ENCODE results near the gene AMD1.
"Not testable (repeated sequence)": the region's sequence is repeated elsewhere in the genome, so short reads cannot be mapped to it uniquely, and the experiment has no call there.

The AMD1 gene

DNA sequence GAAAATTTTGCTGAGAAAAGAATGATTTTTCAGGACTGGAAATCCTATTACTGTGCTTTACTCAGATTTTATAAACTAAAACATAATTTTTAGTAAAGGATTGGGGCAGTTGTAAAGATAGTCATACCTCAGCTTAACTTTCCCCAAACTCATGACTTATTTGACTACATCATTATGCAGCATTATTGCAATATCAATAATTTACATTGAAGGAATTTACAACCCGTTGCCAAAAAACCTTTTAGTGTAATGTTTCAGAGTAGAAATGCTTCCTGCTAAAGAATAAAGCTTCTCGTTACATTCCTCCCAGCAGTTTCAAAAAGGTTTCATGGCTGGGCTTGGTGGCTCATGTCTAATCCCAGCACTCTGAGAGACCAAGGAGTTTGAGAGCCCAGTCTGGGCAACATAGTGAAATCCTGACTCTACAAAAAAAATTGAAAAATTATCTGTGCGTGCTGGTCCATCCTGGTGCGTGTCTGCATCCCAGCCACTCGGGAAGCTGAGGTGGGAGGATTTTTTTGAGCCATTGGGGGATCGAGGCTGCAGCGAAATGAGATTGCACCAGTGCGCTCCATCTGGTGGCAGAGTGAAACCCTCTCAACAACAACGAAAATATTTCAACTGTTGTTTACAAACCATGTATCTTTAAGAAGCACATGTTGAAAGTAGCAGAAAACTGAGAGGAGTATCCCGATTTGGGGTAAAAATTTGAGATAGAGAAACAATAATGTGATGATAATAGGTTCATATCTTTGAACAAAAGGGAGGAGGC is 4.4 kb downstream of the AMD1 start:
- DNase-seq = peak; percentile 40

DNA sequence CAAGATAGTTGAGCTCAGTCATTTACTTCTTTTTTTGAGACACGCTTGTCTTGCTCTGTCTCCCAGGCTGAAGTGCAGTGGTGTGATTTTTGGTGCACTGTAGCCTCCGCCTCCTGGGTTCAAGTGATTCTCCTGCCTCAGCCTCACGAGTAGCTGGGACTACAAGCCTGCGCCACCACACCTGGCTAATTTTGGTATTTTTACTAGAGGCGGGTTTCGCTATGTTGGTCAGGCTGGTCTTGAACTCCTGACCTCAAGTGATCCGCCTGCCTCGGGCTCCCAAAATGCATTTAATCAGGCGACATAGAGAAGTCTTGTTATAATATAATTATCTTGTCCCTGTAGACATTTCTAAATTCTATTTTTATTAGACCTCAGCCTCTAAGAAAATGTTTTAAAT is 6.1 kb downstream of the AMD1 start:
- DNase-seq = no peak

DNA sequence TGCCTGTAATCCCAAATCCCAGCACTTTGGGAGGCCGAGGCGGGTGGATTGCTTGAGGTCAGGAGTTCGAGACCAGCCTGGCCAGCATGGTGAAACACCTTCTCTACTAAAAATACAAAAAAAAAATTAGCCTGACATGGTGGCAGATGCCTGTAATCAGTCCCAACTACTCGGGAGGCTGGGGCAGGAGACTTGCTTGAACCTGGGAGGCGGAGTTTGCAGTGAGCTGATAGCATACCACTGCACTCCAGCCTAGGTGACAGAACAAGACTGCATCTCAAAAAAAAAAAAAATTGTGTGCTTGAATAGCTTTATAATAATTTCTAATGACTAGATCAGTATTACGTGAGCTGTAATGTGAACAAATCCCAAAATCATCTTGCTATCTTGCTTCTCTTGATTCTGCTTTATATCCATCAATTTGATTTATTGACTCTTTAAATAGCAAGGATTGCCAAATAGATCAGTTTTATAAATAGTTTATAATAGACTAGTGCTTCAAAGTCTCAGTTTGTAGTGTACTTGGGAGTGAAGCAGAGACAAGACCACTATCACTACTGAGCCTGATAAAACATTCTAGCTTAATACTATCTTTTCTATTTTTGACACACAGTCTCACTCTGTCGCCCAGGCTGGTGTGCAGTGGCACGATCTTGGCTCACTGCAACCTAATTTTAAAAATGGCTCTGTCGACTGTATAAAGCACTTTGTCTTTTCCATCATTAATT is 7.1 kb downstream of the AMD1 start:
- DNase-seq = no peak

DNA sequence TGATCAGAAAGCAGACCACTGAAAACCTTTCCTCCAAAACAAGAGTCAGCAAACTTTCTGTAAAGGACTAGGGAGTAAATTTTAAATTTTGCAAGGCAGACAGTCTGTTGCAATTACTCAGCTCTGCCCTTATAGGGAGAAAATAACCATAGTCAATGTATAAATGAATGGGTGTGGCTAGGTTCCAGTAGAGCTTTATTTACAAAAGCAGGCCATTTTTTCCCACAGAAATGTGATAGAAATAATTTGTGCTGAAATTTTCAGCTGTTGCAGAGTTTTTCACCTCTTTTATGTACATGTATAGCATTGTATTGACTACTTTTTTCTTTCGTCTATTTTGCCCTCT is 7.7 kb downstream of the AMD1 start:
- DNase-seq = no peak

DNA sequence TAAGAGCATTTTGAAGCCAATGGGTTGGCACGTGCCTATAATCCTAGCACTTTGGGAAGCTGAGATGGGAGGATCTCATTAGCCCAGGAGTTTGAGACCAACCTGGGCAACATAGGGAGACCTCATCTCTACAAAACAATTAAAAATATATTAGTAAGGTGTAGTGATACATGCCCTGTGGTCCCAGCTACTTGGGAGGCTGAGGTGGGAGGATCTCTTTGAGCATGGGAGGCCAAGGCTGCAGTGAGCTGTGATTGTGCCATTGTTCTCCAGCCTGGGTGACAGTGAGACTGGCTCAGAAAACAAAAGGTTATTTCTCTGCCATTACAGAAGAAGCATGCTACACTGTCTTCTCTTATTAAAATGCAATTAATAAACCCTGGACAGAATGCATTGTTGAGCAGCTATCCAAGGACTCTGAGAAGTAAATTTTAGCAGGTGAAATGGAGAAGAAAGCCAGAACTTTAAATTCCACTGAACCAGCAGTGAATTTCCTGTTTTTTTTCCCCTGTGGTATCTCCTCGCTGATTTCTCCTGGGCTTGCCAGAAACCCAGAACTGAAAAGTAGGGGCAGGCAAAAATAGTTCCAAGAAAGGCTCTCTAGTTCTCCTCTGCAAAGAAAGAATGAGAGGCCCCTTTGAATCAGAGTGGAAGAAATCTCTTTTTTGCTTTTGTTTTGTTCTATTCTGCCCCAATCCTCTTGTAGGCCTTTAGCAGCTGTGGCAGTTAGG is 8.4 kb downstream of the AMD1 start:
- DNase-seq = no peak

DNA sequence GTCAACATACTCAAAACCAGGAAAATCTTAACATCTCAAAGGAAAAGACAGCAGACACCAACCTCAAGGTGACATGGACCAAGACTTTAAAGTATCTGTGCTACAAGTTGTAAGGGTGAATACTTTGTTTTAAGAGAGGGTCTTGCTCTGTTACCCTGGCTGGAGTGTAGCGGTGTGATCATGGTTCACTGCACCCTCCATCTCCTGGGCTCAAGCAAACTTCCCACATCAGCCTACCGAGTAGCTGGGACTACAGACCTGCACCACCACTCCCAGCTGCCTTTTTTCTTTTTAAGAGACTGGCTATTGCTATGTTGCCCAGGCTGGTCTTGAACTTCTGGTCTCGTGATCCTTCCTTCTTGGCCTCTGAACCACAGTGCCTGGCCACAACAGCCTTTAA is 9.7 kb downstream of the AMD1 start:
- DNase-seq = no peak

DNA sequence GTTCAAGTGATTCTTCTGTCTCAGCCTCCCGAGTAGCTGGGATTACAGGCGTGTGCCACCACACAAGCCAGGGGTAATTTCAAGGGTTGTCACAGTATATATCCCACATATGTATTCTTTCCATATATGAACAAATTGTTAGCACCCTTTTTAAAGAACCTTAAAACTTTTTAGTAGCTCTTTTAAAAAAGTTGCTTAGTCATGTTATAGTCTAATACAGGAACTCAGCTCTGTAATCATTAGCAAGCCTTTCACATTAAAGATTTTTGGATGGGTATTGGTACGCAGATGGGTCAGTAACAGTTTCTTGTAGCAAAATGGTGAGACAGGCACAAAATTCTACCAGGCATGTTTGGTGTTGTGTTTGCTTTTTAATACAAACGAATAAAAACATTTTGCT is 10.9 kb downstream of the AMD1 start:
- DNase-seq = no peak

DNA sequence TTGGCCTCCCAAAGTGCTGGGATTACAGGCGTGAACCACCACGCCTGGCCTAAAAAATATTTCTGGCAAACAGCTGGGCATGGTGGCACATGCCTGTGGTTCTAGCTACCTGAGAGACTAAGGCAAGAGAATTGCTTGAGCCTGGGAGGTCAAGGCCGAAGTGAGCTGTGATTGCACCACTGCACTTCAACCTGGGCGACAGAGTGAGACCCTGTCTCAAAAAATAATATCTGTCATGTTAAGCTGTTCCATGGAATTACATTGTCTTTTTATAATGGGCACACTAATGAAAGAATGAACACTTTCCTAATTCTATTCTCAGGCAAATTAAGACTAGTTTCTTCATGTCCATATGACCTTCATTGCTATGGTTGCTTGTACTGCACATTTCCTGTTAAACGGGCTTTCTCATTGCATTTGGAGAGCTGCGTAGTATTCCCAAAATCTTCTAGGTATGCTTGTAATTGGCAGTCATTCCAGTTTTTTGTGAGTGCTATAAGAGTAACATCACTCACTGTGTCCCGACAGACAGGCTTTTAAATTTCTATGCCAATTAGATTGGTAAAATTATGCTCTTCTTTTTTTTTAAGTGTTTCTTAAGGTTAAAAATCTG is 12.1 kb downstream of the AMD1 start:
- no peak for DNase-seq

DNA sequence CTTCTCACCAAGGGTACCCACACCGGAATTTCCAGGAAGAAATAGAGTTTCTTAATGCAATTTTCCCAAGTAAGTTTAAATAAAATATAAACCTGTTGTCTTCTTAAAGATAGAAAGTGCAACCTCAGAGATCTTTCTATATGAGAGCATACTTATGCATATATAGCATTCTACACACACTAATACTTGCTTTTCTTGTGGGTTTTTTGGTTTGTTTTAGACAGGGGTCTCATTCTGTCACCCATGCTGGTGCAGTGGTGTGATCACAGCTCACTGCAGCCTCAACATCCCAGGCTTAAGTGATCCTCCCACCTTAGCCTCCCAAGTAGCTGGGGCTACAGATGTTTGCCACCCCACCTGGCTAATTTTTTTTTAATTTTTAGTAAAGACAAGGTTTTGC is 15.7 kb downstream of the AMD1 start:
- no peak for DNase-seq

DNA sequence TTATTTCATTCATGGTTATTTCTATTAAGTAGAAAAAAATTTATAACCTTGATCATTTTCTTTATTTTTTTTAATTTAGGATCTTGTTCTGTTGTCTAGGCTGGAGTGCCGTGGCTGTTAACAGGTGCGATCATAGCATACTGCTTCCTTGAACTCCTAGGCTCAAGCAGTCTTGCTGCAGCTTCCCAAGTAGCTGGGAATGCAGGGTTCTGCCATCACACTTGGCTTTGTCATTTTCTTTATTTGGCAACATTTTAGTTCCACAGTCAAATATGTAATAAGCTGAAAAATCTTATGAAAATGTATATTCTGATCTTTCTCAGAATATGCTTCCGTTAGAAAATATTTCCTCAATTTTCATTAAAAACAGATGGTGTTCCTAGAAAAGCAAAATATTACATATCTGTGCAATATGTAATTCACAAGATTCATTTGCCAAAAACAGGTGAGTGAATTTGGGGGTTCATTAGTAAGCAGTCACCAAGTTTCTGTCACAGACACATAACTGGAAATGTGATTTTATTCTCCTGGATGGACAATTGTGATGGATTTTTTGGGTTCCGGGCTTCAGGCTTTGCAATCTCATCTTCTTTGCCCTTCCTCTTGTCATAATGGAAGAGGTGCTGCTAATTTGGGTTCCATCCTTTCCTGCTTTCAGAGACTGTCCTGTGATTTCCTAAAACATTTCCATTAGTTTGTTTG is 21.5 kb downstream of the AMD1 start:
- no peak for DNase-seq

DNA sequence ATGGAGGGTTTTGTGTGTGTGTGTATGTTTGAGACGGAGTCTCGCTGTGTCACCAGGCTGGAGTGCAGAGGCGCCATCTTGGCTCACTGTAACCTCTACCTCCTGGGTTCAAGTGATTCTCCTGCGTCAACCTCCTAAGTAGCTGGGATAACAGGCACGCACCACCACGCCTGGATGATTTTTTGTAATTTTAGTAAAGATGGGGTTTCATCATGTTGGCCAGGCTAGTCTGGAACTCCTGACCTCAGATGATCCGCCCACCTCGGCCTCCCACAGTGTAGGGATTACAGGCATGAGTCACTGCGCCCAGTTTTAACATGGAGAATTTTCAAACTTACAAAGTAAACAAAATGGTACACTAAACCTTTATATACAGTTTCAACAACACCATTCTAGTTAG is 22.8 kb downstream of the AMD1 start:
- no peak for DNase-seq

DNA sequence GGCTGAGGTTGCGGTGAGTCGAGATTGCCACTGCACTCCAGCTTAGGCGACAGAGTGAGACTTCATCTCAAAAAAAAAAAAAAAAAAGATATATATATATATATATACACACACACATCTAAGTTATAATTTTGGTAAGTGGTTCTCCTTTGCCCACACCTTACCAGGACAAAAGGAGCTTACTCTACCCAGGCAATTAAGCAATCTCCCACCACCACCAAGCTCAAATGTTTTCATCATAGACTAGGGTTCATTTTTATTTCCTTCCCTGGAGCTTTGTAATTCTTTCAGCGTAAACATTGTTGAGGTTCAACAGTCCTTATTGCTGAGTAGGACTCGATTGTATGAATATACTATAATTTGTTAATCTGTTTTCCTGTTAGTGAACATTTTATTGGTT is 23.5 kb downstream of the AMD1 start:
- no peak for DNase-seq

DNA sequence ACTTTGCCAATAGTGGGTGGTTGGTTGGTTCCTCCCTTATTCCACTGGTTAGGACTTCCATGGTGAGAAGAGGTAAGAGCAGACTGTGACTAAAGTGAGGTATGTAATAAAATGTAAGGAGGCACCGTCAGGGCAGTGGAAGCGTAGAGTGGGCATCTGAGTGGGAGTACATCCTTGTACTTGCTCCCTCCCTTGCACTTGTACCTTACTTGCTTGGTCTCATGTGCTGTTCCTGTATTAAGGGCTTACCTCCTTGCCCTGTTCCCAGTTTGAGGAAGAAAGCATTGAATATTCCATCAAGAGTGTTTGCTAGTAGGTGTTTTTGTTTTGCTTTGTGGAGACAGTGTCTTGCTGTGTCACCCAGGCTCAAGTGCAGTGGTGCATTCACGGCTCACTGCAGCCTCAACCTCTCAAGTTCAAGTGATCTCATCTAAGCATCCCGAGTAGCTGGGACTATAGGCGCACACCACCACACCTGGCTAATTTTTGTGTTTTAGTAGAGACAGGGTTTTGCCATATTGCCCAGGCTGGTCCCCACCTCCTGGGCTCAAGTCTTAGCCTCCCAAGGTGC is 25.5 kb downstream of the AMD1 start:
- DNase-seq = no peak

DNA sequence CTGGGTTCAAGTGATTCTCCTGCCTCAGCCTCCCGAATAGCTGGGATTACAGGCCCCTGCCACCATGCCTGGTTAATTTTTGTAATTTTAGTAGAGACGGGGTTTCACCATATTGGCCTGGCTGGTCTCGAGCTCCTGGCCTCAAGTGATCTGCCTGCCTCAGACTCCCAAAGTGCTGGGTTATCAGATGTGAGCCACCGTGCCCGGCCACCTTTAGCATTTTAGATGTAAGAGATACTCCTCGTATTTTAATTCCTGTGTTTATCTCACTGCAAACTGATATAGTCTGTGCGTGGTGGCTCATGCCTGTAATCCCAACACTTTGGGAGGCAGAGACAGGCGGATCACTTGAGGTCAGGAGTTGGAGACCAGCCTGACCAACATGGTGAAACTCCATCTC is 27.0 kb downstream of the AMD1 start:
- not testable (repeated sequence) for DNase-seq

DNA sequence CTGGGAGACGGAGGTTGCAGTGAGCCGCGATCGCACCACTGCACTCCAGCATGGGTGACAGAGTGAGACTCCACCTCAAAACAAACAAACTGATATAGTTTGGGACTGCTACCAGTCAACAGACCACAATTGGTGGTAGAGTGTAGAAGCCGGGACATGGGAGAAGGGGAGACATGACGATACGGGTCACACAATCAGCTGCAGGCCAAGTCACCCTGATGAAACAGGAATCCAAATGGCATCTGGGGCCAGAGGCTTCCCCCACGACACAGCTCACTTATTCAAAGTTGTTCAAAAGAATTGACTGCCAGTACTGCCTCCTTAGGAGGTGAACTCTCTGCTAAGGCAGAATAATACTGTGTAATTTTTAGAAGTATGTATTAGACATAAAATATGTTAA is 27.5 kb downstream of the AMD1 start:
- no peak for DNase-seq

DNA sequence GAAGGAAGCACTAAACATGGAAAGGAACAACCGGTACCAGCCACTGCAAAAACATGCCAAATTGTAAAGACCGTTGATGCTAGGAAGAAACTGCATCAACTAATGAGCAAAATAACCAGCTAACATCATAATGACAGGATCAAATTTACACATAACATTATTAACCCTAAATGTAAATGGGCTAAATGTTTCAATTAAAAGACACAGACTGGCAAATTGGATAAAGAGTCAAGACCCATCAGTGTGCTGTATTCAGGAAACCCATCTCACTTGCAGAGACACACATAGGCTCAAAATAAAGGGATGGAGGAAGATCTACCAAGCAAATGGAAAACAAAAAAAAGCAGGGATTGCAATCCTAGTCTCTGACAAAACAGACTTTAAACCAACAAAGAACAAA is 31.7 kb downstream of the AMD1 start:
- not testable (repeated sequence) for DNase-seq

DNA sequence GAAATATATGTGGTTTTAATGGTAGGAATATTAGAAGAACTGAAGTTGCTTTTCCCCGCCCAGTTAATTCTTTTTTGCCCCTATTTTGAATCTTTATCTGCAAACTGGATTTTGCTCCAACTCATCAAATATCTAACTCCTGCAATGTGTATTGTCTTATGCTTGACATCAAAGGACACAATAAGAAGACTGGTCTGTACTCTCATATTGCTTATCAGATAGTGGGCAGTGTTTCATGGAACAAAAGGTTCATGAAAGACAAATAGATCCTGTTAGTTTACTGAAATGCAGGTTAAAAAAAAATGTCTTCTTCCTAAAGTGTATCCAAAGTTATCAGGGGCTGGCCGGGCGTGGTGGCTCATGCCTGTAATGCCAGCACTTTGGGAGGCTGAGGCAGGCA is 56.2 kb downstream of the AMD1 start:
- no peak for DNase-seq

DNA sequence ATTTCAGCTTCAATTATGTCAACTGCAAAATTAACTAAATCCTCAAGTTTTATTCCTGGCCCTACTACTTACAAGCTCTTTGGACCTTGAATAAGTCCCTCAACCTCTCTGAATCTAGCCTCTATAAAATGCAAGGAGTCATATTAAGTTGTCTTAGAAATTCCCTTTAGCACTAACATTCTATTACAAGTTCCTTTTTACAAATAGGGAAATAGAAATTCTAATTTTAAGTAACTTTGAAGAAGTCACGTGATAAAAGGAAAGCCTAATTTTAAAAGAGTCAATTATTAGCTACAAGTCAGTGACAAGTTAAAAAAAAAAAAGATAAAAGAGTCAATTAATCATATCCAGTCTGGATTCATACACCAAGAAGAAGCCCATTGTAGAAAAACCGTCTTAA is 59.3 kb downstream of the AMD1 start:
- no peak for DNase-seq

DNA sequence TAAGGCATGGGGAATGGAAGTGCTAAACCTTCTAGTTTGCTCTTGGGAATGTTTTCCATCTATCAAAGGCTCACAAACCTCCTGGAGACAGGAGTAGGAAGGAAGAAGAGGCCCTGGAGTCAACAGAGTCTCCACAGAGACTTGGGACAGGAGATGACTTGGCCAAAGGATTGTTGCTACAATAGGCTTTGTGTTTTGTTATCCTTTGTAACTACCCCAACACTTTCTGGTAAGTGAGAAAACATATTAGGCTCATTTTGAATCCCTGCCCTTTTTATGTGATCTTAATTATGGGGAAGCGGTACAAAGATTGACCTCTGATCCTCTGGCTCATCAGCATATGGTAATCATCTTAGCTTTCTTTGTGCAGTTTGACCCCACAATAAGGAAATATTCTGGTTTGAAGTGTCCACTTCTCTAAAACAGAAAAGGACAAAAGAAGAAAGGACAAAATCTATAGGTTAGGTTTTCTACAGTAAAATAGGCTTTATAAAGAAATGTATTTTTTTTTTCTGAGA is 59.9 kb downstream of the AMD1 start:
- no peak for DNase-seq

DNA sequence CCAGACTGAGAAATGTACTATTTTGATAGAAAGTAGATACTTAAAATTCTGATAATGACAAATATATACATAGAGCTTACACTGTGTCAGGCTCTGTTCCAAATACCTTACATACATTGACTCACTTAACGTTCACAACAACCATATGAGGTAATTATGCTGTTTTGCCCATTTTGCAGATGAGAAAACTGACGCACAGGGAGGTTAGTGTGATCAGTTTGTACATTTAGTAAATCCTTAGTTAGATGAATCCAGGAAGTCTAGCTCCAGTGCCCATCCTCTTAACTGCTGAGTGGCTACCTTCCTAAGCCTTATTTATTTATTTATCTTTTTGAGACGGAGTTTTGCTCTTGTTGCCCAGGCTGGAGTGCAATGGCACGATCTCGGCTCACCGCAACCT is 60.6 kb downstream of the AMD1 start:
- DNase-seq = no peak

DNA sequence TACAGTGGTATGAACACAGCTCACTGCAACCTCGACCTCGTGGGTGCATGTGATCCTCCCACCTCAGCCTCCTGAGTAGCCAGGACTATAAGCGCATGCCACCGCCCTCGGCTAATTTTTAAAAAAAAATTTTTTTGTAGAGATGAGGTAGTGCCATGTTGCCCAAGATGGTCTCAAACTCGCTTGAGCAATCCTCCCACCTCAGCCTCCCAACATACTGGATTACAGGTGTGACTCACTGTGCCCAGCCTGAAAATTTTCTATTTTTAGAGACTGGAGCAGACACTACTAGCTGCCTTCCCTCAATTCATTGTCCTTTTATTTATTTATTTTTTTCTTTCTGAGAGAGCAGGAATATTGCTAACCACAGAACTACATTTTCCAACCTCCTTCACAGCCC is 63.6 kb downstream of the AMD1 start:
- no peak for DNase-seq

DNA sequence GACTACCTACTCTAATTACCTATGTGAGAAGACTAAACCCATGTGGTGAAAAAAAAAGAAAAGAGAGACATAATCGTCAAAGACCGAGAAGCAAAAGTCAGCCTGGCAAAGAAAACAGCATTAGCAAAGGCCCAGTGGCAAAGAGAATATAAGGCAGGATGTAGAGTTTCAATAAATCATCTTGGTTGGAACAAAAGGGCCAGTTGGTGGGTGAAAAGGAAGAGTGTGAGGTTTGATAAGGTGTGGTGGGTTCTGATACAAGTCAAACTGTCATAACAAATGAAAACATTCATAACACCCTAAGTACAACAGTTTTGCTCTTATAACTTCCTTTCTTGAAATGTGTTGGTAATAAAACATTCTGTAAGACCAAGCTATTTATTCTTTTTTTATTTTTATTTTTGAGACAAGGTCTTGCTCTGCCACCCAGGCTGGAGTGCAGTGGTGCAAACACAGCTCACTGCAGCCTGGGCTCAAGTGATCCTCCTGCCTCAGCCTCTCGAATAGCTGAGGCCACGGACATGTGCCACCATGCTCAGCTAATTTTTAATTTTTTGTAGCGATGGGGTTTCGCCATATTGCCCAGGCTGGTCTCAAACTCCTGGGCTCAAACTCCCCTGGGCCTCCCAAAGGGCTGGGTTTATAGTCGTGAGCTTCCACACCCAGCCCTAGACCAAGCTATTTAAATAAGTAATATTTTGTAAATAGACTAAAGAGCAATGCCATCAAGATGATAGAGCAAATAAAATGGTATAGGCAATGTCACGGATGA is 65.0 kb downstream of the AMD1 start:
- no peak for DNase-seq
